ENCODE measurements around the gene POLR2A. TPM values are rescaled to one million over a fixed set of nuclear protein-coding genes. Genes with fewer than 3 reads are reported as not detected.

The POLR2A gene
- total and polyA plus RNA-seq, 2 donors (not counting 3 experiments of a cell fraction or from before 2014, with no cell fraction given), result 45.9 to 145 TPM

DNA sequence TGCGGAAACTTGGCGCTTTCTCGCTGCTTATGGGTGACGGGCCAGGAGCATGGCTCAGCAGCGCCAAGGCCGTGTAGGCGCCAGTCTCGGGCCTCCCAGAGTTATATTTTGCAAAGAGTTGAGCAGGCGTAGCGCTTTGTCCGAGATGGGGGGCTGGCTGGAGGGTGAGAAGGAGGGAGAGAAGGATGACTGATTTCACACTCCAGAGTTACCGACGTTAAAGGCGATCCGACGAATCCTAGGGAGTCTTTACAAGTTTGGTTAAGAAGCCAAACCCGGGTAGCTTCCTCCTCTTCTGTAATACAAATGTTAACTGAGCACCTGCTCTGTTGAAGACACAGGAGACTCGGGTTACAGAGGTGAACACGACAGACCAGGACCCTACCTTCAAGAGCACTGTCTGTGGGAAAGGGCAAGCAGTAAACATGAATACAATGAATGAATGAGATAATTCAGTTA is 782 bp downstream of the POLR2A start:
- BruUV-seq (replicated peaks), result no TSS peak
- CTCF ChIA-PET, result interaction anchor here (0.7 to 2.1 kb wide), 4 partner anchors 9 to 129 kb away, joined by 3 to 7 read pairs (median 4); partner anchors contain the start of gene TMEM95
- Histone ChIP-seq H4K20me1 (replicated peaks; ENCODE audit: control insufficient read depth, extremely low read depth, insufficient read depth, low read length) (peaks cover 4% of the 10 kb centered on the region), H3K27ac (ENCODE audit: insufficient read depth, low read depth, low read length) (peak overlapping the region; percentile 72), H3K9me3 (replicated peaks; ENCODE audit: control insufficient read depth, insufficient read depth, low read length) (no peaks in the 10 kb centered on the region), H3K4me2 (ENCODE audit: insufficient read depth, low read length) (peak overlapping the region; percentile 64), H3K27me3 (ENCODE audit: control insufficient read depth in 2 of 2, insufficient read depth in 2 of 2, low read length in 2 of 2) (no peaks in the 10 kb centered on the region), H3K9ac (replicated peaks; ENCODE audit: extremely low read depth, insufficient read depth, low read length) (peak overlapping the region; percentile 71), H2AFZ (ENCODE audit: low read depth, low read length) (peak overlapping the region; percentile 13), H3K4me3 (replicated peaks in 1 of 3; ENCODE audit: insufficient read depth in 1 of 3, low read depth in 1 of 3, low read length in 3 of 3) (peak overlapping the region; percentile 45 to 88 (median 69)), H3K9me1 (replicated peaks; ENCODE audit: control insufficient read depth, extremely low read depth, insufficient read depth, low read length) (no peaks in the 10 kb centered on the region), H3K4me1 (ENCODE audit: control insufficient read depth, extremely low read depth, insufficient read depth, low read length) (peaks cover 26% of the 10 kb centered on the region), H3K36me3 (ENCODE audit: control insufficient read depth in 2 of 2, extremely low read depth in 1 of 2, insufficient read depth in 2 of 2, low read length in 2 of 2) (no peaks in the 10 kb centered on the region), H3K79me2 (ENCODE audit: control insufficient read depth, insufficient read depth, low read length) (peaks cover 48% of the 10 kb centered on the region)
- dilution Hi-C loops (cut with MboI; ENCODE audit: extremely low pct_ligation_motif_present, low sequenced_read_pairs) (no loop called here), intact Hi-C loops (cut with micrococcal nuclease) (loop anchor here (1.0 to 10.0 kb wide), 8 partner anchors 12 to 200 kb away; partner anchors contain the start of genes MPDU1, PLSCR3, SENP3 and TMEM102)
- DNase-seq (ENCODE audit: low read depth, low spot score) (no peak), FAIRE-seq (no peak)
- no peak for TF ChIP-seq POLR2AphosphoS5 (IDR thresholded peaks at IDR 0.05; ENCODE audit: insufficient read depth, low read depth, low read length)
- no peak for TF ChIP-seq GATA2 (IDR thresholded peaks at IDR 0.05; ENCODE audit: insufficient read depth, insufficient read length, low read depth, low read length)
- TF ChIP-seq, protein P1, sequence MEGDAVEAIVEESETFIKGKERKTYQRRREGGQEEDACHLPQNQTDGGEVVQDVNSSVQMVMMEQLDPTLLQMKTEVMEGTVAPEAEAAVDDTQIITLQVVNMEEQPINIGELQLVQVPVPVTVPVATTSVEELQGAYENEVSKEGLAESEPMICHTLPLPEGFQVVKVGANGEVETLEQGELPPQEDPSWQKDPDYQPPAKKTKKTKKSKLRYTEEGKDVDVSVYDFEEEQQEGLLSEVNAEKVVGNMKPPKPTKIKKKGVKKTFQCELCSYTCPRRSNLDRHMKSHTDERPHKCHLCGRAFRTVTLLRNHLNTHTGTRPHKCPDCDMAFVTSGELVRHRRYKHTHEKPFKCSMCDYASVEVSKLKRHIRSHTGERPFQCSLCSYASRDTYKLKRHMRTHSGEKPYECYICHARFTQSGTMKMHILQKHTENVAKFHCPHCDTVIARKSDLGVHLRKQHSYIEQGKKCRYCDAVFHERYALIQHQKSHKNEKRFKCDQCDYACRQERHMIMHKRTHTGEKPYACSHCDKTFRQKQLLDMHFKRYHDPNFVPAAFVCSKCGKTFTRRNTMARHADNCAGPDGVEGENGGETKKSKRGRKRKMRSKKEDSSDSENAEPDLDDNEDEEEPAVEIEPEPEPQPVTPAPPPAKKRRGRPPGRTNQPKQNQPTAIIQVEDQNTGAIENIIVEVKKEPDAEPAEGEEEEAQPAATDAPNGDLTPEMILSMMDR (IDR thresholded peaks at IDR 0.05; ENCODE audit: extremely low read depth in 1 of 2, insufficient read depth in 1 of 2, low read depth in 1 of 2, low read length in 2 of 2), result peak in 1 of 2 donors; percentile 8
- POLR2A ChIA-PET, result interaction anchor here (0.8 to 2.4 kb wide), 11 partner anchors 9 to 134 kb away, joined by 3 to 8 read pairs (median 5); partner anchors contain the start of genes TMEM102 and TNFSF13

DNA sequence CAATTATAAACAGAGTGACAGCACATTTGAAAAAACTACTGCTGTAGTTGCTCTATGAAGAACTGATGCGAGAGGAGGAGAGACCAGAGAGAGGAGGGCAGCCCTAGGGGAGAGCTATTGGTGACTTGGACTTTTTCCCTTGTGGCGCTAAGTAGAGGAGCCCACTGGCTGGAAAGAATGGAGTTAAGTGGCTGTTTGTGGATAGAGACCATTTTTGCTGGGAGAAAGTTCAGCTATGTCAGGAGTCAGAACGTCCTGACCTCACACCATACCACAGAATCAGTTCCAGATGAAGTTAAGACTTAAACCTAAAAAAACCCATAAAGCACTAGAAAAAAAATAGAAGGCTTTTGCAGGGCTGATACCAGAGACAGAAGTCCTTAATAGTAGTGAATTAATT is 2.0 kb downstream of the POLR2A start:
- POLR2A ChIA-PET, result interaction anchor here (0.8 to 1.2 kb wide), 2 partner anchors 11 to 21 kb away, joined by 3 to 7 read pairs; no protein-coding TSS in a partner anchor
- H3K27me3 ChIP-seq (ENCODE audit: control insufficient read depth in 2 of 2, insufficient read depth in 2 of 2, low read length in 2 of 2), result no peaks in the 10 kb centered on the region
- peak overlapping the region; percentile 64 for H3K4me2 ChIP-seq (ENCODE audit: insufficient read depth, low read length)
- no peak overlapping the region for H2AFZ ChIP-seq (ENCODE audit: low read depth, low read length)
- H3K4me1 ChIP-seq (ENCODE audit: control insufficient read depth, extremely low read depth, insufficient read depth, low read length), result peaks cover 23% of the 10 kb centered on the region
- peaks cover 60% of the 10 kb centered on the region for H3K79me2 ChIP-seq (ENCODE audit: control insufficient read depth, insufficient read depth, low read length)
- peaks cover 4% of the 10 kb centered on the region for H4K20me1 ChIP-seq (replicated peaks; ENCODE audit: control insufficient read depth, extremely low read depth, insufficient read depth, low read length)
- H3K4me3 ChIP-seq (replicated peaks in 1 of 3; ENCODE audit: insufficient read depth in 1 of 3, low read depth in 1 of 3, low read length in 3 of 3), result peak overlapping the region in 2 of 3 experiments; percentile 15 to 88
- TF ChIP-seq POLR2A (IDR thresholded peaks at IDR 0.05; ENCODE audit: low read depth, low read length) (no peak), FOS (IDR thresholded peaks at IDR 0.05; ENCODE audit: borderline replicate concordance, insufficient read depth, low read length) (no peak), EZH2 (IDR thresholded peaks at IDR 0.05; ENCODE audit: borderline replicate concordance, low read depth, low read length, severe bottlenecking) (no peak), MYC (IDR thresholded peaks at IDR 0.05; ENCODE audit: low read depth, low read length) (no peak), GATA2 (IDR thresholded peaks at IDR 0.05; ENCODE audit: insufficient read depth, insufficient read length, low read depth, low read length) (no peak), JUN (IDR thresholded peaks at IDR 0.05; ENCODE audit: borderline replicate concordance, insufficient read depth, insufficient read length, low read depth) (no peak)
- TF ChIP-seq, protein P1 (IDR thresholded peaks at IDR 0.05; ENCODE audit: extremely low read depth in 1 of 2, insufficient read depth in 1 of 2, low read depth in 1 of 2, low read length in 2 of 2), result no peak
- no peaks in the 10 kb centered on the region for H3K9me3 ChIP-seq (replicated peaks; ENCODE audit: control insufficient read depth, insufficient read depth, low read length)
- peak; percentile 21 for DNase-seq (ENCODE audit: low read depth, low spot score)
- CTCF ChIA-PET, result interaction anchor here (0.7 to 2.1 kb wide), 8 partner anchors 10 to 130 kb away, joined by 3 to 10 read pairs (median 4); partner anchors contain the start of genes TMEM102 and TMEM95
- dilution Hi-C loops (cut with MboI; ENCODE audit: extremely low pct_ligation_motif_present, low sequenced_read_pairs) (no loop called here), intact Hi-C loops (cut with micrococcal nuclease) (loop anchor here (10.0 kb wide), 1 partner anchor 199 kb away; the partner anchor contains the start of genes TP53 and WRAP53)
- H3K9ac ChIP-seq (replicated peaks; ENCODE audit: extremely low read depth, insufficient read depth, low read length), result no peak overlapping the region
- H3K36me3 ChIP-seq (ENCODE audit: control insufficient read depth in 2 of 2, extremely low read depth in 1 of 2, insufficient read depth in 2 of 2, low read length in 2 of 2), result no peaks in the 10 kb centered on the region
- H3K27ac ChIP-seq (ENCODE audit: insufficient read depth, low read depth, low read length), result no peak overlapping the region
- peak; percentile 50 for FAIRE-seq
- no TSS peak for BruUV-seq (replicated peaks)
- H3K9me1 ChIP-seq (replicated peaks; ENCODE audit: control insufficient read depth, extremely low read depth, insufficient read depth, low read length), result no peaks in the 10 kb centered on the region

Measured in endothelial cell of umbilical vein (primary cell).